ENCODE data around the gene FSD1L. TPM values are rescaled to one million over a fixed set of nuclear protein-coding genes. Genes with fewer than 3 reads are reported as not detected.

FSD1L gene
- total RNA-seq, 4 donors from 2014 or later, result 1.8 to 16.8 (median 7.0) TPM

GRCh38 chr9:105457560-105458294, 9.9 kb downstream of the FSD1L start:
- Histone ChIP-seq H3K4me3 (no peak overlapping the region), H3K36me3 (no peaks in the 10 kb centered on the region), H3K27ac (no peak overlapping the region), H3K9me3 (no peaks in the 10 kb centered on the region), H3K27me3 (no peaks in the 10 kb centered on the region), H3K4me1 (peaks cover 0 to 8% (median 0%) of the 10 kb centered on the region in 4 donors)
- DNase-seq, result no peak
- in situ Hi-C loops (cut with MboI; ENCODE audit: low pct_ligation_motif_present in 1 of 4, low pct_unique_long_range_greater_than_20kb in 1 of 4, low sequenced_read_pairs in 3 of 4), result no loop called here
- intact Hi-C loops (cut with DNase I; ENCODE audit: low total_unique reads), result loop anchor here (10.0 kb wide), 1 partner anchor 1327 kb away; no protein-coding TSS in a partner anchor
- TF ChIP-seq POLR2AphosphoS5 (IDR thresholded peaks at IDR 0.05), result no peak
- TF ChIP-seq POLR2A (IDR thresholded peaks at IDR 0.05), result no peak
- TF ChIP-seq EP300 (IDR thresholded peaks at IDR 0.05; ENCODE audit: low read depth), result no peak
- no peak for TF ChIP-seq CTCF (IDR thresholded peaks at IDR 0.05)
- 72% methylated on average over 15 of the region's 15 CpGs; no CpG with 5 or more reads in 1 of the 2 donors for WGBS, 2 donors (ENCODE audit: low coverage in 1 of 2)

GRCh38 chr9:105458404-105458803, 10.6 kb downstream of the FSD1L start:
- DNase-seq, result no peak
- Histone ChIP-seq H3K4me3 (no peak overlapping the region), H3K27ac (no peak overlapping the region), H3K27me3 (no peaks in the 10 kb centered on the region), H3K4me1 (peaks cover 0 to 8% (median 0%) of the 10 kb centered on the region in 4 donors), H3K36me3 (no peaks in the 10 kb centered on the region), H3K9me3 (no peaks in the 10 kb centered on the region)
- intact Hi-C loops (cut with DNase I; ENCODE audit: low total_unique reads) (loop anchor here (10.0 kb wide), 1 partner anchor 1326 kb away; no protein-coding TSS in a partner anchor), in situ Hi-C loops (cut with MboI; ENCODE audit: low pct_ligation_motif_present in 1 of 4, low pct_unique_long_range_greater_than_20kb in 1 of 4, low sequenced_read_pairs in 3 of 4) (no loop called here)
- TF ChIP-seq POLR2AphosphoS5 (IDR thresholded peaks at IDR 0.05), result no peak
- no peak for TF ChIP-seq EP300 (IDR thresholded peaks at IDR 0.05; ENCODE audit: low read depth)
- no peak for TF ChIP-seq POLR2A (IDR thresholded peaks at IDR 0.05)
- TF ChIP-seq CTCF (IDR thresholded peaks at IDR 0.05), result no peak
- 91 to 100% methylated on average over 2 to 3 of the region's 3 CpGs for WGBS, 2 donors (ENCODE audit: low coverage in 1 of 2)

- 92% methylated on average over 2 of the region's 2 CpGs; no CpG with 5 or more reads in 1 of the 2 donors for WGBS, 2 donors (ENCODE audit: low coverage in 1 of 2)
- in situ Hi-C loops (cut with MboI; ENCODE audit: low pct_ligation_motif_present in 1 of 4, low pct_unique_long_range_greater_than_20kb in 1 of 4, low sequenced_read_pairs in 3 of 4), result no loop called here
- peaks cover 0 to under 1% (median under 1%) of the 10 kb centered on the region in 4 donors for H3K36me3 ChIP-seq
- intact Hi-C loops (cut with DNase I; ENCODE audit: low total_unique reads), result loop anchor here (10.0 kb wide), 1 partner anchor 1325 kb away; no protein-coding TSS in a partner anchor
- H3K4me1 ChIP-seq, result peaks cover 0 to 8% (median 0%) of the 10 kb centered on the region in 4 donors
- H3K27me3 ChIP-seq, result no peaks in the 10 kb centered on the region
- H3K27ac ChIP-seq, result no peak overlapping the region
- no peaks in the 10 kb centered on the region for H3K9me3 ChIP-seq
- no peak for DNase-seq
- no peak overlapping the region for H3K4me3 ChIP-seq
- TF ChIP-seq POLR2AphosphoS5 (IDR thresholded peaks at IDR 0.05), result no peak
- no peak for TF ChIP-seq POLR2A (IDR thresholded peaks at IDR 0.05)
- no peak for TF ChIP-seq CTCF (IDR thresholded peaks at IDR 0.05)
- no peak for TF ChIP-seq EP300 (IDR thresholded peaks at IDR 0.05; ENCODE audit: low read depth)
Observed at GRCh38 chr9:105459336-105459735, 11.5 kb downstream of the FSD1L start.

- WGBS, 2 donors (ENCODE audit: low coverage in 1 of 2), result 81% methylated on average over 3 of the region's 3 CpGs
Observed at GRCh38 chr9:105466898-105467455, 19.1 kb downstream of the FSD1L start.

More at GRCh38 chr9:105466898-105467455, 19.1 kb downstream of the FSD1L start:
- DNase-seq, result no peak
- intact Hi-C loops (cut with DNase I; ENCODE audit: low total_unique reads), result no loop called here
- H3K9me3 ChIP-seq, result no peaks in the 10 kb centered on the region
- in situ Hi-C loops (cut with MboI; ENCODE audit: low pct_ligation_motif_present in 1 of 4, low pct_unique_long_range_greater_than_20kb in 1 of 4, low sequenced_read_pairs in 3 of 4), result no loop called here
- no peaks in the 10 kb centered on the region for H3K27me3 ChIP-seq
- H3K27ac ChIP-seq, result no peak overlapping the region
- no peak overlapping the region for H3K4me3 ChIP-seq
- H3K36me3 ChIP-seq, result peaks cover 0 to 25% (median 3%) of the 10 kb centered on the region in 4 donors
- TF ChIP-seq EP300 (IDR thresholded peaks at IDR 0.05; ENCODE audit: low read depth) (no peak), POLR2AphosphoS5 (IDR thresholded peaks at IDR 0.05) (no peak), POLR2A (IDR thresholded peaks at IDR 0.05) (no peak), CTCF (IDR thresholded peaks at IDR 0.05) (no peak)
- H3K4me1 ChIP-seq, result no peaks in the 10 kb centered on the region
